ENCODE measurements around the gene APOC4.

APOC4 gene

DNA sequence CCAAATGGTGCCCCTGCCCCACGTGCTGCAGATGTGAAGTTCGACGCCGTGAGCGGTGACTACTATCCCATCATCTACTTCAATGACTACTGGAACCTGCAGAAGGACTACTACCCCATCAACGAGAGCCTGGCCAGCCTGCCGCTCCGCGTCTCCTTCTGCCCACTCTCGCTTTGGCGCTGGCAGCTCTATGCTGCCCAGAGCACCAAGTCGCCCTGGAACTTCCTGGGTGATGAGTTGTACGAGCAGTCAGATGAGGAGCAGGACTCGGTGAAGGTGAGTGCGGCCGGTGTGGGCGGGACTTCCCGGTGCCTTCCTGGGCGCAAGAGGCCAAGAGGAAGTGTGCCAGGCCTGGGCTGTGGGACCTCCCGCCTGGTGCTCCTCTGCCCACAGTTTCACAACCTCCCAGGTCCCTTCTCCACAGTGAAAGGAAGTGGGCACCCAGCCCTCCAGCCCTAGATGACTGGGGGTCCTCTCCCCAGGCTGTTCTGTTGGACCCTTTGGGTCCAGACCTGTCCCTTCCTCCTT is 45.2 kb downstream of the APOC4 start:
- no peak overlapping the region for H3K4me3 ChIP-seq (ENCODE audit: low read depth, low read length)
- DNase-seq (ENCODE audit: low read depth) = no peak

DNA sequence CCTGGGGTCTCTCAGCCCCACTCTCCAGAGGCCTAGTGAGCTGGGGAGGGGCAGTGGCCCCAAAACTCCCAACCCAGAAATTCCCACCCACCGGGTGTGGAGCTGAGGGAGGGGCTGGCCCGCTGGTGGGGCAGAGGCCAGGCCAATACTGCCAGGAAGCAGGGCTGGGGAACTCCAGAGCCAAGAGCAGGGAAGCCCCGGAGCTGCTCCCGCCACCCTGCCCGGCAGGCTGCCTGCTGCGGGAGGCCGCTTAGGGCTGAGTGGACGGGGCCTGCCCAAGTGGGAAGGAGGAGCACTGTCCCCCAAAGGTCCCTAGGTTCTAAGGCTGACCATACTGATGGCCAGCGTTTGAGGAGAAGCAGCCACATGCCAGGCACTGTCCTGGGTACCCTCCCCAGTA is 46.2 kb downstream of the APOC4 start:
- no peak for DNase-seq (ENCODE audit: low read depth)
- H3K4me3 ChIP-seq (ENCODE audit: low read depth, low read length) = no peak overlapping the region

DNA sequence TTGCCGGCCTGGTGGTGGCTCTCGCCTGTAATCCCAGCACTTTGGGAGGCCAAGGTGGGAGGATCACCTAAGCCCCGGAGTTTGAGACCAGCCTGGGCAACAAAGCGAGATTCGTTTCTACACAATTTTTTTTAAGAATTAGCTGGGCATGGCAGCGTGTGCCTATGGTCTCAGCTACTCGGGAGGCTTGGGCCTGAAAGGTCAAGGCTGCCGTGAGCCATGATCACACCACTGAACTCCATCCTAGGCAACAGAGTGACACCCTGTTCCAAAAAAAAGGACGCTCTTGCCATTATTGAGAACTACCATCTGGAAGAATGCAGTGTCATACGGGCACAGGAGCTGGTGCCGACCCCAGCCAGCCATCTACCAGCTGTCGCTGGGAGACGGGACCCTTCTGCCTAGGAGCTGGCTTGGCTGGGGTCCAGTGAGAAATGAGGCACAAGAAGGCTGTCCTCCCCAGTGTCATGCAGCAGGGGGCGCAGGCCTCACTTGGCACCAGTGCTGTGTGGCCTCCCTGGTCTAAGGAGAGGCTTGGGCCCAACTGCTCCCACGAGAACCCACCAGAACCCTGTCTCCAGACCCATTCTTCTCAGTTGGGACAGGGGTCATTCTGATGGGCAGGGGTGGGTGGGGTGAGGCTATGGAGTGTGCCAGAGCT is 47.0 kb downstream of the APOC4 start:
- DNase-seq (ENCODE audit: low read depth) = peak; percentile 15
- no peak overlapping the region for H3K4me3 ChIP-seq (ENCODE audit: low read depth, low read length)

DNA sequence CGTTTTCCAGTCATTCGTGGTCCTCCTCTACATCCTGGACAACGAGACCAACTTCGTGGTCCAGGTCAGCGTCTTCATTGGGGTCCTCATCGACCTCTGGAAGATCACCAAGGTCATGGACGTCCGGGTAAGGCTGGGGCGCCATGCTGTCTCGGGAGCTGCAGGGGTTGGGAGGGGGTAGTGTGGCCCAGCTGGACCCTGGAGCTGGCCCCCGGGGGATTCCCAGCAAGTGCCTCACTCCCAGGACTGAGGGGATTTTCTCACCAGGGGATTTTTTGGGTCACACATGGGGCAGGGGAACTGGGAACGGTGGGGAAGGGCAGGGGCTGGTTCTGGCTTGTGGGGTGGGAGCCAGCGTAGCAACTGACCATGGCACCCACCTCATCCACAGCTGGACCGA is 48.4 kb downstream of the APOC4 start:
- no peak for DNase-seq (ENCODE audit: low read depth)
- H3K4me3 ChIP-seq (ENCODE audit: low read depth, low read length) = no peak overlapping the region

DNA sequence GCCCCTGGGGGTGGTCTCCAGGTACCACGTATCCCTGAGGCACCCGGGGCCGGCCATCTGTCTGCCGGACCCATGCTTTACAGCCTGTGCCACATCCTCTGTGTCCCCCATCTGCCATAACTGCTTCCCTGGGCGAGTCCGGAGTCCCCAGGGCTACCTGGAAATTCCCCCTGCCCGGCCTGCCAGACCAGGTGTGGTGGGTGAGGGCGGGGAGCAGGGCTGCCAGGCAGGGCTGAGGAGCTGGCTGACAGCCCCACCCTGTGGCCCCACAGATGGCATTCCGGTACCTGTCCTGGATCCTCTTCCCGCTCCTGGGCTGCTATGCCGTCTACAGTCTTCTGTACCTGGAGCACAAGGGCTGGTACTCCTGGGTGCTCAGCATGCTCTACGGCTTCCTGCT is 48.9 kb downstream of the APOC4 start:
- DNase-seq (ENCODE audit: low read depth) = no peak
- H3K4me3 ChIP-seq (ENCODE audit: low read depth, low read length) = no peak overlapping the region

DNA sequence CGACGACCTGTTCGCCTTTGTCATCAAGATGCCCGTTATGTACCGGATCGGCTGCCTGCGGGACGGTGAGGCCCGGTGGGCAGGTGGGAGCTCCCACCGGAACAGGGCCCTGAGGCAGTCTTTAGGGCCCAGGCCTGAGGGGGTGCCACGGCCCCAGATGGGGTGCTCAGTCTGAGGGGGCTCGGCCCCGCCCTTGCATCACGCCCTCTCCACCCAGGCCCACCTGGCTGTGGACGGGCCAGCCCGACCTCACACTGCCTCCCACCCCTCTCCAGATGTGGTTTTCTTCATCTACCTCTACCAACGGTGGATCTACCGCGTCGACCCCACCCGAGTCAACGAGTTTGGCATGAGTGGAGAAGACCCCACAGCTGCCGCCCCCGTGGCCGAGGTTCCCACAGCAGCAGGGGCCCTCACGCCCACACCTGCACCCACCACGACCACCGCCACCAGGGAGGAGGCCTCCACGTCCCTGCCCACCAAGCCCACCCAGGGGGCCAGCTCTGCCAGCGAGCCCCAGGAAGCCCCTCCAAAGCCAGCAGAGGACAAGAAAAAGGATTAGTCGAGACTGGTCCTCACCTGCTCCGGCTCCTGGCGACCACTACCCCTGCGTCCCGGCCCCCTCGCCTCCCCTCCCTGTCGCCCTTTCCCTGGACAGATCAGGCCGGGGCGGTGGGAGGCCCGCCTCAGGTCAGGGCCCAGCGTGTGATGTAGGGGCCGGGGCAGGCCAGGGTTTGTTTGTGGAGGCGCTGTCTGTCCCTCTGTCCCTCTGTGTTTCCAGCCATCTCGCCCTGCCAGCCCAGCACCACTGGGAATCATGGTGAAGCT is 50.5 kb downstream of the APOC4 start:
- DNase-seq (ENCODE audit: low read depth) = no peak
- H3K4me3 ChIP-seq (ENCODE audit: low read depth, low read length) = no peak overlapping the region

DNA sequence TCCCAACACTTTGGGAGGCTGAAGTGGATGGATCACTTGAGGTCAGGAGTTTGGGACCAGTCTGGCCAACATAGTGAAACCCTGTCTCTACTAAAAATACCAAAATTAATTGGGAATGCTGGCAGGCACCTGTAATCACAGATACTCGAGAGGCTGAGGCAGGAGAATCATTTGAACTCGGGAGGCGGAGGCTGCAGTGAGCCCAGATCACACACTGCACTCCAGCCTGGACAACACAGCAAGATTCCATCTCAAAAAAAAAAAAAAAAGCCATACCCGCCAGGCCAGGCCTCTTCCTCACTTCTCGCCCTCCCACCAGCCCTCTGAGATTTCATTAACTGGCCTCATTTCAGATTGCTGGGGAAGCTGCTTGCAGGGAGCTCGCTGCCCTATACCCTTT is 51.5 kb downstream of the APOC4 start:
- no peak overlapping the region for H3K4me3 ChIP-seq (ENCODE audit: low read depth, low read length)
- no peak for DNase-seq (ENCODE audit: low read depth)

DNA sequence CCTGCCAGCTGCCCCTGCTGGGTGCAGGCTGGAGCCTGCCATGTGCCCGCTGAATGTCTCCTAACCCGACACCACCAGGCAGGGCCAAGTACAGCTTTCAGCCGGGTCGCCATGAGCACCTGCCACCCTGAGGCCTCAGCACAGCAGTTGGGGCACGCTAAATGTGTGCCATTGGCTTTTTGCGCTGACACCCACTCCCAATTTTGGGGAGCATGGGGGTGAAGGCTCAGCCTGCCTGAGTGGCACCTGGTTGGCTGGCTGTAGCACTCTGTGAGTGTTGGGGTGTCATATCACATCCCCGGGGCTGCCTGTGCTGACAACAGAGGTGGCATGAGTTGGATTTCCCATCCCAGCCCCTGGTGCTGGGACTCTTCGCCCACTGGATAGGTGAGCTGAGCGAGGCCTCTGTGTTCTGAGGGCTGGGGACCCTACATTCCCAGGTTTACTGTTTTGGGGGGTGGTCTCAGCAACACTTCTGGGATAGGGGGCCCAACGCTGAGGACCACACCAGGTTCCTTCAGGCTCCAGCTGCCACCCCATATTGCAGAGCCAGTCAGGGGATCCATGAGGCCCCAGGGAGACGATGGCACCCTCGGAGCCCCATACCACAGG is 52.0 kb downstream of the APOC4 start:
- no peak for DNase-seq (ENCODE audit: low read depth)
- no peak overlapping the region for H3K4me3 ChIP-seq (ENCODE audit: low read depth, low read length)
